HG02623 (cell line): Measurements from ENCODE around the gene PLAC9.

ENCODE experiments used
- ATAC-seq: cut with Tn5 transposase; IDR thresholded peaks from one replicate; pipeline ENCODE4 v1.9.1; 2021; ENCODE audit warnings: moderate library complexity; ENCODE audit not compliant: unreplicated experiment

PLAC9 gene

GRCh38 chr10:80177781-80178636 lies 45.5 kb downstream of the PLAC9 start:
- no peak for ATAC-seq

- ATAC-seq, result no peak
Measured at GRCh38 chr10:80182986-80183385, 50.5 kb downstream of the PLAC9 start.

- no peak for ATAC-seq
Measured at GRCh38 chr10:80183436-80183835, 50.9 kb downstream of the PLAC9 start.

GRCh38 chr10:80184291-80184690 lies 51.8 kb downstream of the PLAC9 start:
- ATAC-seq, result no peak

- ATAC-seq, result no peak
Measured at GRCh38 chr10:80185578-80186299, 53.2 kb downstream of the PLAC9 start.

- ATAC-seq, result no peak
Measured at GRCh38 chr10:80186364-80187012, 54.0 kb downstream of the PLAC9 start.

- no peak for ATAC-seq
Measured at GRCh38 chr10:80187060-80187459, 54.5 kb downstream of the PLAC9 start.

- ATAC-seq, result peak; percentile 84
Measured at GRCh38 chr10:80187465-80188409, 55.2 kb downstream of the PLAC9 start.

- ATAC-seq, result no peak
Measured at GRCh38 chr10:80188713-80189112, 56.2 kb downstream of the PLAC9 start.

GRCh38 chr10:80191589-80192270 lies 59.2 kb downstream of the PLAC9 start:
- no peak for ATAC-seq

GRCh38 chr10:80192553-80192952 lies 60.0 kb downstream of the PLAC9 start:
- ATAC-seq, result no peak

GRCh38 chr10:80194373-80195045 lies 62.0 kb downstream of the PLAC9 start:
- ATAC-seq, result no peak
